Right atrium auricular region (tissue), 2 donors: ENCODE data around the gene TRNT1. TPM values are rescaled to one million over a fixed set of nuclear protein-coding genes. Genes with fewer than 3 reads are reported as not detected.

ENCODE experiments used
- DNase-seq: peaks from one replicate; pipeline ENCODE4 v3.0.0-alpha.2; 2019; ENCODE audit warnings: low spot score
- H3K27ac ChIP-seq, 2 donors: fragments of 200-600 bp; sonication (generic); 1 replicate in 1 of 2; 2 replicates in 1 of 2; pipeline ENCODE4 v1.5.1; 2016 to 2019
- H3K27me3 ChIP-seq, 2 donors: fragments of 200-600 bp; sonication (generic); one replicate each; pipeline versions ENCODE4 v1.5.1 to v1.6.0; 2017 to 2019
- H3K36me3 ChIP-seq: fragments of 200-600 bp; sonication (generic); one replicate; pipeline ENCODE4 v1.5.1; 2016
- H3K4me1 ChIP-seq, 2 donors: fragments of 200-600 bp; sonication (generic); one replicate each; pipeline versions ENCODE4 v1.5.1 to v1.6.0; 2017 to 2019
- H3K4me3 ChIP-seq, 2 donors: fragments of 200-600 bp; sonication (generic); 1 replicate in 1 of 2; 2 replicates in 1 of 2; pipeline ENCODE4 v1.5.1; 2017 to 2019; ENCODE audit warnings: mild to moderate bottlenecking in 1 of 2, moderate library complexity in 1 of 2
- H3K9me3 ChIP-seq, 2 donors: fragments of 200-600 bp; sonication (generic); one replicate each; pipeline ENCODE4 v1.5.1; 2019
- total RNA-seq, 2 donors: library from RNA; depleted of rRNA; stranded (reverse); fragments of >200 nt; gene quantifications; one replicate each; pipeline ENCODE4 v1.1.0, GENCODE V29; 2016
- TF ChIP-seq, protein P1 (sequence below), 2 donors: fragments of 200-600 bp; sonication (generic); IDR thresholded peaks; one replicate each; pipeline ENCODE4 v1.5.1; 2019; ENCODE audit warnings: antibody characterized with exemption in 2 of 2

The TRNT1 gene
- total RNA-seq, 2 donors from 2014 or later, result 5.8 to 7.9 TPM

GRCh38 chr3:3180456-3180855 is 53.7 kb downstream of the TRNT1 start:
- Histone ChIP-seq H3K4me1 (peaks cover 0 to 24% of the 10 kb centered on the region in 2 donors), H3K27me3 (no peaks in the 10 kb centered on the region), H3K9me3 (no peaks in the 10 kb centered on the region), H3K36me3 (no peaks in the 10 kb centered on the region), H3K4me3 (no peak overlapping the region), H3K27ac (no peak overlapping the region)
- TF ChIP-seq, protein P1, sequence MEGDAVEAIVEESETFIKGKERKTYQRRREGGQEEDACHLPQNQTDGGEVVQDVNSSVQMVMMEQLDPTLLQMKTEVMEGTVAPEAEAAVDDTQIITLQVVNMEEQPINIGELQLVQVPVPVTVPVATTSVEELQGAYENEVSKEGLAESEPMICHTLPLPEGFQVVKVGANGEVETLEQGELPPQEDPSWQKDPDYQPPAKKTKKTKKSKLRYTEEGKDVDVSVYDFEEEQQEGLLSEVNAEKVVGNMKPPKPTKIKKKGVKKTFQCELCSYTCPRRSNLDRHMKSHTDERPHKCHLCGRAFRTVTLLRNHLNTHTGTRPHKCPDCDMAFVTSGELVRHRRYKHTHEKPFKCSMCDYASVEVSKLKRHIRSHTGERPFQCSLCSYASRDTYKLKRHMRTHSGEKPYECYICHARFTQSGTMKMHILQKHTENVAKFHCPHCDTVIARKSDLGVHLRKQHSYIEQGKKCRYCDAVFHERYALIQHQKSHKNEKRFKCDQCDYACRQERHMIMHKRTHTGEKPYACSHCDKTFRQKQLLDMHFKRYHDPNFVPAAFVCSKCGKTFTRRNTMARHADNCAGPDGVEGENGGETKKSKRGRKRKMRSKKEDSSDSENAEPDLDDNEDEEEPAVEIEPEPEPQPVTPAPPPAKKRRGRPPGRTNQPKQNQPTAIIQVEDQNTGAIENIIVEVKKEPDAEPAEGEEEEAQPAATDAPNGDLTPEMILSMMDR (IDR thresholded peaks at IDR 0.05), result no peak
- DNase-seq, result no peak

- TF ChIP-seq, protein P1 (IDR thresholded peaks at IDR 0.05), result no peak
- Histone ChIP-seq H3K9me3 (peaks cover 0 to 19% of the 10 kb centered on the region in 2 donors), H3K4me1 (peaks cover 0 to under 1% of the 10 kb centered on the region in 2 donors), H3K36me3 (no peaks in the 10 kb centered on the region), H3K4me3 (no peak overlapping the region), H3K27me3 (no peaks in the 10 kb centered on the region), H3K27ac (no peak overlapping the region)
- DNase-seq, result no peak
Measured at GRCh38 chr3:3184876-3185275, 58.1 kb downstream of the TRNT1 start.

GRCh38 chr3:3189102-3189727 is 62.5 kb downstream of the TRNT1 start:
- TF ChIP-seq, protein P1 (IDR thresholded peaks at IDR 0.05), result no peak
- H3K27me3 ChIP-seq, result no peaks in the 10 kb centered on the region
- H3K27ac ChIP-seq, result no peak overlapping the region
- H3K9me3 ChIP-seq, result peaks cover 0 to 19% of the 10 kb centered on the region in 2 donors
- no peaks in the 10 kb centered on the region for H3K36me3 ChIP-seq
- H3K4me3 ChIP-seq, result no peak overlapping the region
- H3K4me1 ChIP-seq, result no peaks in the 10 kb centered on the region
- no peak for DNase-seq

GRCh38 chr3:3189961-3190360 is 63.2 kb downstream of the TRNT1 start:
- no peak overlapping the region for H3K4me3 ChIP-seq
- H3K36me3 ChIP-seq, result no peaks in the 10 kb centered on the region
- H3K27ac ChIP-seq, result no peak overlapping the region
- H3K4me1 ChIP-seq, result no peaks in the 10 kb centered on the region
- TF ChIP-seq, protein P1 (IDR thresholded peaks at IDR 0.05), result no peak
- H3K27me3 ChIP-seq, result no peaks in the 10 kb centered on the region
- H3K9me3 ChIP-seq, result peaks cover 0 to 19% of the 10 kb centered on the region in 2 donors
- no peak for DNase-seq

DNA sequence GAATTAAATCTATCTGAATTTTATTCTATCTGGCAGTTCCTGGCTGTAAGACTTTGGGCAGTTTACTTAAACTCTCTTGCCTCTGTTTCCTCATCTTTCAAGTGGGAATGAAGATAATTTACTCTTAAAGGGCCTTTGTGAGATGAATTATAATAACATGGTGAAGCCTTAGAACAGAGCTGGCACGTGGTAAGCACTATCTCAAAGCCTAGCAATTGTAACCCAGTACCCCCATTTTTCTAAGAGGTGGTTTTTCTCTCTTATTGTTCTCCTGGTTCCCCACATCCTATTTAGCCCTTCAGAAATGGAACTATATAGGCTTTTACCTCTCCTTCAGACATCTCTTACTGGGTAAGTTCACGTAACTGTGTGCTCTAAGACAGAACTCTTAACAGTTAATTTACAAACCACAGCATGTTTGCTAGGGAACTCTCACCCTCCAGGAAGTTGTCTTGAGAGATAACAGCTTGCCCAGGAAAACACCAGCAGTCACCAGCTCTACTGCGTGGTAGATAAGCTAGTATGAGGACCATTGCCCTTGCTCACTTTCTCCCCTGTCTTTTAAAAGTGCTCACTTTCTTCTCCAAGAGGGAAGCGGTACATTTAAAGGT is 65.0 kb downstream of the TRNT1 start:
- Histone ChIP-seq H3K4me3 (no peak overlapping the region), H3K27me3 (no peaks in the 10 kb centered on the region), H3K36me3 (no peaks in the 10 kb centered on the region), H3K27ac (no peak overlapping the region), H3K4me1 (no peaks in the 10 kb centered on the region), H3K9me3 (peaks cover 0 to 7% of the 10 kb centered on the region in 2 donors)
- no peak for DNase-seq
- TF ChIP-seq, protein P1 (IDR thresholded peaks at IDR 0.05), result no peak
